ENCODE measurements around the gene GMCL2.

GMCL2 gene, protein sequence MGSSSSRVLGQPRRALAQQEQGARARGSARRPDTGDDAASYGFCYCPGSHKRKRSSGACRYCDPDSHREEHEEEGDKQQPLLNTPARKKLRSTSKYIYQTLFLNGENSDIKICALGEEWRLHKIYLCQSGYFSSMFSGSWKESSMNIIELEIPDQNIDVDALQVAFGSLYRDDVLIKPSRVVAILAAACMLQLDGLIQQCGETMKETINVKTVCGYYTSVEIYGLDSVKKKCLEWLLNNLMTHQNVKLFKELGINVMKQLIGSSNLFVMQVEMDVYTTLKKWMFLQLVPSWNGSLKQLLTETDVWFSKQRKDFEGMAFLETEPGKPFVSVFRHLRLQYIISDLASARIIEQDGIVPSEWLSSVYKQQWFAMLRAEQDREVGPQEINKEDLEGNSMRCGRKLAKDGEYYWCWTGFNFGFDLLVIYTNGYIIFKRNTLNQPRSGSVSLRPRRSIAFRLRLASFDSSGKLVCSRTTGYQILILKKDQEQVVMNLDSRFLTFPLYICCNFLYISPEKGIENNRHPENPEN

GRCh38 chr5:178187014-178187413, at the start of gene GMCL2:
GMCL2 (minus strand) TSS chr5:178187371; CDS start chr5:178187299, 72 bp downstream.
- no peak for TF ChIP-seq CTCF (IDR thresholded peaks at IDR 0.05; ENCODE audit: low read depth, low read length, missing control alignments)
- DNase-seq (ENCODE audit: low read depth): no peak
- H3K4me3 ChIP-seq (ENCODE audit: low read depth, low read length): no peak within 1 kb of the TSS

DNA sequence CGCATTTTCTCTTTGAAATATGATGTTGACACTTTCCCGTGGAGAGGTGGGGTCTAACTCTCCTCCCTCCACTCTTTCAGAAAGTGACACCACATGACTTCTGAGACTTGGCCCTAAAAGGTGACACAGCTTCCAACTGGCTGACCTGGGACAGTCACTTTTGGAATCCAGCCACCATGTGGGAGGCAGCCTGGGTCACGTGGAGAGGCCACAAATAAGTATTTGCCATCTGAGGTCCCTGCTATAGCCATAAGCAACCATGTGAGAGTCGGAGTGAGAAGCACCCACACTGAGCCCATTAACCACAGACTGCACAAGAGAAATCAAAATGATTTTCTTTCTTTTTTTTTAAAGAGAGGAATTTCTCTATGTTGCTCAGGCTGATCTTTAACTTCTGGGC, 49.5 kb upstream of the GMCL2 start:
- TF ChIP-seq CTCF (IDR thresholded peaks at IDR 0.05; ENCODE audit: low read depth, low read length, missing control alignments): no peak
- DNase-seq (ENCODE audit: low read depth): no peak
- H3K4me3 ChIP-seq (ENCODE audit: low read depth, low read length): no peak overlapping the region

DNA sequence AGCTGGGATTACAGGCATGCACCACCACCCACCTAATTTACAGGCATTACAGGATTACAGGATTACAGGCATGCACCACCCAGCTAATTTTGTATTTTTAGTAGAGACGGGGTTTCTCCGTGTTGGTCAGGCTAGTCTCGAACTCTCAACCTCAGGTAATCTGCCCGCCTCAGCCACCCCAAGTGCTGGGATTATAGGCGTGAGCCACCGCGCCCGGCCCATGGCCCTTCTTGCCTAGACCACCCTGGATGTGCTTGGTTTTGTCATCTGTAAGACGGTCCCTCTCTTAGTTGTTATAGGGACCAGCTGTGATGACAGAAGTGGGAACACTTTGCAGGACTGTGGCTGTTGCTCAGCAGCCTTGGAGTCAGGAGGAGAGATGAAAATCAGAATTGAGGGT, 49.0 kb upstream of the GMCL2 start:
- no peak overlapping the region for H3K4me3 ChIP-seq (ENCODE audit: low read depth, low read length)
- no peak for TF ChIP-seq CTCF (IDR thresholded peaks at IDR 0.05; ENCODE audit: low read depth, low read length, missing control alignments)
- no peak for DNase-seq (ENCODE audit: low read depth)

DNA sequence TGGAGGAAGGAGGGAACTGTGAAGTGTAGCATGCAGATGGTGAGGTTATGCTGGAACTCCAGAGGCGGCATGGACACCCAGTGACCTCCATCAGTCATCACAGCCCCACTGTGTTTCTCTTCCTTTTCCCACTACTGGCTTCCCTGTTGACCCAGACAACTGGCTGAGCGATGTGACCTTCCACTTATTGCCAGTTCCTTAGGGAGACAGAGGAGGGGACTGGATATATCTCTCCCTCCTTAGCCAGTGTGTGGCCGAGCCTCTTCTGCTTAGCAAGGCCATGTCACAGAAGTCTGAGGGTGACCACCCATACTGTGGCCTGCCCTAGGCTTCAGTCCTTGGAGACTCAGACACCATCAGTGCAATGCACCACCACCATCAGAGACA, 48.4 kb upstream of the GMCL2 start:
- H3K4me3 ChIP-seq (ENCODE audit: low read depth, low read length): no peak overlapping the region
- TF ChIP-seq CTCF (IDR thresholded peaks at IDR 0.05; ENCODE audit: low read depth, low read length, missing control alignments): no peak
- no peak for DNase-seq (ENCODE audit: low read depth)

- TF ChIP-seq CTCF (IDR thresholded peaks at IDR 0.05; ENCODE audit: low read depth, low read length, missing control alignments): peak; percentile 89
- no peak overlapping the region for H3K4me3 ChIP-seq (ENCODE audit: low read depth, low read length)
- no peak for DNase-seq (ENCODE audit: low read depth)
These were observed 47.8 kb upstream of the GMCL2 start for GRCh38 chr5:178234750-178235587.

GRCh38 chr5:178234121-178234749, 47.1 kb upstream of the GMCL2 start:
- DNase-seq (ENCODE audit: low read depth): no peak
- H3K4me3 ChIP-seq (ENCODE audit: low read depth, low read length): no peak overlapping the region
- no peak for TF ChIP-seq CTCF (IDR thresholded peaks at IDR 0.05; ENCODE audit: low read depth, low read length, missing control alignments)
